Measurements from ENCODE around the gene CRB2. TPM values are rescaled to one million over a fixed set of nuclear protein-coding genes. Genes with fewer than 3 reads are reported as not detected.

CRB2 gene
- total RNA-seq, 1 donor from 2014 or later = 1.2 TPM

DNA sequence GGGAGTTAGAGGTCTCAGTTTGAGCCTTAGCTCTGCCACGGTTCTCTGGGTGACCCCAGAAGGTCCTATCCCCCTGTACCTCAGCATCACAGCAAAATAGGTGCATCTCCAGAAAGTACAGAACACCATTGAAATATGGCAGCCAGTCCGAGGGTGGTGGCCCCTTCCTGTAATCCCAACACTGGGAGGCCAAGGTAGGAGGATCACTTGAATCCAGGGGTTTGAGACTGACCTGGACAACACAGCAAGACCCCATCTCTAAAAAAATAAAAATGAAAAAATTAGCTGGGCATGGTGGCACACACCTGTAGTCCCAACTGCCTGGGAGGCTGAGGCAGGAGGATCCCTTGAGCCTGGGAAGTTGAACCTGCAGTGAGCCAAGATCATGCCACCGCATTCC lies 7.0 kb upstream of the CRB2 start:
- no peak overlapping the region for H3K4me3 Mint-ChIP-seq
- DNase-seq (no peak), ATAC-seq (ENCODE audit: low read depth) (no peak)
- CTCF ChIA-PET = interaction anchor here (0.8 to 3.8 kb wide), 20 partner anchors 9 to 358 kb away, joined by 3 to 118 read pairs (median 6); no protein-coding TSS in a partner anchor
- no peak overlapping the region for H3K27ac Mint-ChIP-seq
- intact Hi-C loops (cut with micrococcal nuclease) = loop anchor here (10.0 kb wide), 1 partner anchor 884 kb away; no protein-coding TSS in a partner anchor
- H3K36me3 Mint-ChIP-seq (ENCODE audit: low read depth) = no peaks in the 10 kb centered on the region
- H3K27me3 Mint-ChIP-seq = no peaks in the 10 kb centered on the region
- TF ChIP-seq, protein P1, sequence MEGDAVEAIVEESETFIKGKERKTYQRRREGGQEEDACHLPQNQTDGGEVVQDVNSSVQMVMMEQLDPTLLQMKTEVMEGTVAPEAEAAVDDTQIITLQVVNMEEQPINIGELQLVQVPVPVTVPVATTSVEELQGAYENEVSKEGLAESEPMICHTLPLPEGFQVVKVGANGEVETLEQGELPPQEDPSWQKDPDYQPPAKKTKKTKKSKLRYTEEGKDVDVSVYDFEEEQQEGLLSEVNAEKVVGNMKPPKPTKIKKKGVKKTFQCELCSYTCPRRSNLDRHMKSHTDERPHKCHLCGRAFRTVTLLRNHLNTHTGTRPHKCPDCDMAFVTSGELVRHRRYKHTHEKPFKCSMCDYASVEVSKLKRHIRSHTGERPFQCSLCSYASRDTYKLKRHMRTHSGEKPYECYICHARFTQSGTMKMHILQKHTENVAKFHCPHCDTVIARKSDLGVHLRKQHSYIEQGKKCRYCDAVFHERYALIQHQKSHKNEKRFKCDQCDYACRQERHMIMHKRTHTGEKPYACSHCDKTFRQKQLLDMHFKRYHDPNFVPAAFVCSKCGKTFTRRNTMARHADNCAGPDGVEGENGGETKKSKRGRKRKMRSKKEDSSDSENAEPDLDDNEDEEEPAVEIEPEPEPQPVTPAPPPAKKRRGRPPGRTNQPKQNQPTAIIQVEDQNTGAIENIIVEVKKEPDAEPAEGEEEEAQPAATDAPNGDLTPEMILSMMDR (IDR thresholded peaks at IDR 0.05) = no peak
- POLR2A ChIA-PET = interaction anchor here (1.4 to 3.0 kb wide), 3 partner anchors 10 to 265 kb away, joined by 3 to 25 read pairs (median 9); partner anchors contain the start of gene STRBP
- peaks cover 20% of the 10 kb centered on the region for H3K4me1 Mint-ChIP-seq
- no peaks in the 10 kb centered on the region for H3K9me3 Mint-ChIP-seq

DNA sequence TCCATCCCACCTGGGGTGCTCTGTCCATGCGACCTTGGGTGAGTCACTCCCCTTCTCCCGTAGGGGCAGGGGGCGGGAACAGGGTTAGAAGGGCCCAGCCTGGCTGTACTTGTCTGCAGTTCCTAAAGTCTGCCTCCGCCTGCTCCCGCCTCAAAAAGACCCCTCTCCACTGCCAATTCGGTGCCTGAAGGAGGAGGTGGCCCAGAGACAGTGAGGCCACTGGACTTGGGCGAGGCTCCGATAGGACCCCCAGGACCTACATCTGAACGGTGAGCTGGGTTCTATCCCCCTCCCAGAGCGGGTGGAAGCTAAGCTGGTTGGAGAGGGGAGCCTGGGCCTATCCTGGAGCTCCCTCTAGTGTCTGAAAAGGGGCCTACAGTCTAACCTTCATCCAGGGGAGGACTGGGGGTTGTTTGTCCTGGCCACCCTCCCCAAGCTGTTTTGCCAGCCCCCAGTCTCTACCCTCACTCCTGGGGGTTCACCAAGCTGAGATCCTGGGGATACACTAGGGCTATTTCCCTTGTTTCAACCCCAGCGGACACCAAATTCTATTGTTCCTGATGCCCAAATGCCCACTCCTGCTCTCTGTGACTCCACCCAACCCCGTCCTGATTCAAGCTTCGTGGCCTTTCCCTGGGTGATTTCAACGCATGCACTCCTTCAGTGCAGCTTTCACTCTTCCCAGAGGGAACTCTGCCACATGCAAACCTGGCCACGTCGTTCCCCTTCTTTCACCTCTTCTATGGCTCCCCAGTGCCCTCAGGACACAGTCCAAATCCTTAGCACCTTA lies 6.1 kb upstream of the CRB2 start:
- H3K36me3 Mint-ChIP-seq (ENCODE audit: low read depth) = no peaks in the 10 kb centered on the region
- peaks cover 17% of the 10 kb centered on the region for H3K4me1 Mint-ChIP-seq
- POLR2A ChIA-PET = interaction anchor here (0.6 to 3.0 kb wide), 10 partner anchors 11 to 445 kb away, joined by 3 to 25 read pairs (median 3); partner anchors contain the start of genes RC3H2 and STRBP
- TF ChIP-seq, protein P1 (IDR thresholded peaks at IDR 0.05) = no peak
- DNase-seq = peak; percentile 56
- intact Hi-C loops (cut with micrococcal nuclease) = loop anchor here (1.0 to 10.0 kb wide), 5 partner anchors 125 to 885 kb away; no protein-coding TSS in a partner anchor
- CTCF ChIA-PET = interaction anchor here (0.6 to 3.8 kb wide), 43 partner anchors 10 to 514 kb away, joined by 3 to 118 read pairs (median 4); partner anchors contain the start of genes GPR21 and ZBTB6
- no peaks in the 10 kb centered on the region for H3K27me3 Mint-ChIP-seq
- peak overlapping the region; percentile 24 for H3K4me3 Mint-ChIP-seq
- peak; percentile 92 for ATAC-seq (ENCODE audit: low read depth)
- H3K27ac Mint-ChIP-seq = peak overlapping the region; percentile 64
- no peaks in the 10 kb centered on the region for H3K9me3 Mint-ChIP-seq

DNA sequence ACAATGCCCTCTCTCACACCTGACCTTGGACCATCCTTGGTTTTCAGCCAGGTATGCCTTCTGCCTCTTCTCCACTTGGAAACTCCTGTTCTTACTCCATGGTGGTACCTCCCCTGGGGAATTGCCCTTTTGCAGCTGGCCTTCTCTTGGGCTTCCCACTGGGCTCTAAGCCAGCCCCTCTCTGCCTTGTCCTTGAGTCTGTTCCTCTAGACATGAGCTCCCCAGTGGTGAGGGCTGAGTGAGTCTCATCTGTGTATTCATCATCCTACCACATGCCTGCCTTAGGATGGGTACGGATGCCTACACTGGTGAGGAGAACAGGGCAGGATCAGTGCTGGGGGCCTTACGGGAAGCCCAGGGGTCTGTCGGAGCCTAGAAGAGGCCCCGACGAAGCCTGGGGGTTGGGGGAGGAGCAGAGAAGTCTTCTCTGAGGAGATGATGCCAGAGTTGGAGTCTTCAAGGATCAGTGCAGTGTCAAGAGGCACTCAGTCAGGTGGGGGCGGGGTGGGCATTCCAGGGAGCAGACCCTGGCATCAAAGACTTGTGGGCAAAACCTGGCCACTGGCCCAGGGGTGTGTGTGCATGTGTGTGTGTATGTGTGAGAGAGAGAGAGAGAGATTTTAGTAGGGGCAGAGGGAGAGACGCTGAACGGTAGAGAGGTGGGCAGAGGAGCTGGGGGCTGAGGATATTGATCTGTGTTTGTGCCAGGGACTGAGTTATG lies 5.2 kb upstream of the CRB2 start:
- intact Hi-C loops (cut with micrococcal nuclease) = loop anchor here (1.0 to 2.0 kb wide), 4 partner anchors 125 to 360 kb away; no protein-coding TSS in a partner anchor
- CTCF ChIA-PET = interaction anchor here (0.7 to 3.8 kb wide), 21 partner anchors 11 to 513 kb away, joined by 3 to 118 read pairs (median 6); partner anchors contain the start of gene ZBTB6
- no peak overlapping the region for H3K4me3 Mint-ChIP-seq
- H3K4me1 Mint-ChIP-seq = peaks cover 17% of the 10 kb centered on the region
- no peak for DNase-seq
- ATAC-seq (ENCODE audit: low read depth) = no peak
- H3K27ac Mint-ChIP-seq = no peak overlapping the region
- H3K27me3 Mint-ChIP-seq = no peaks in the 10 kb centered on the region
- no peaks in the 10 kb centered on the region for H3K36me3 Mint-ChIP-seq (ENCODE audit: low read depth)
- TF ChIP-seq, protein P1 (IDR thresholded peaks at IDR 0.05) = no peak
- H3K9me3 Mint-ChIP-seq = no peaks in the 10 kb centered on the region
- POLR2A ChIA-PET = interaction anchor here (0.6 to 3.0 kb wide), 8 partner anchors 12 to 519 kb away, joined by 3 to 25 read pairs (median 6); partner anchors contain the start of gene STRBP

DNA sequence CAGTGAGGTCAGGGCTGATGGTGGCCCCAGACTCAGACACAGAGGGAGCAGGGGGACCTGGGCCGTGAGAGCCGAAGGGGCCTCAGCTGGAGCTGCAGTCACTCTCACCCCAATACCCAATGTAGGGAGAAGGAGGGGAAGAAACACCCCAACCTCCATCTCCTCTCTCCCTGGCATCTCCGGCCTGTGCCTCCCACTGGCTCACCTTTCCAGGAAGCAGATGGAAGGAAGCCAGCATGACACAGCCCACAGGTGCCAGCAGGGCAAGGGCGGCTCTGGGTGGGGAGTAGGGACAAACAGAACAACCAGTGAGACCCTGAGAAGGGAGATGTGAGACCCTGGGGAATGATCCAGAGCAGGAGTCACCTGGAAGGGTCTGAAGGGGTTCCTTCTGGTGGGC lies 3.0 kb upstream of the CRB2 start:
- ATAC-seq (ENCODE audit: low read depth) = no peak
- H3K4me1 Mint-ChIP-seq = peaks cover 17% of the 10 kb centered on the region
- intact Hi-C loops (cut with micrococcal nuclease) = no loop called here
- ChIA-PET CTCF (interaction anchor here (1.3 to 2.3 kb wide), 5 partner anchors 28 to 270 kb away, joined by 3 to 20 read pairs (median 4); no protein-coding TSS in a partner anchor), POLR2A (no interaction called here)
- no peak overlapping the region for H3K27ac Mint-ChIP-seq
- TF ChIP-seq, protein P1 (IDR thresholded peaks at IDR 0.05) = no peak
- no peaks in the 10 kb centered on the region for H3K27me3 Mint-ChIP-seq
- no peaks in the 10 kb centered on the region for H3K36me3 Mint-ChIP-seq (ENCODE audit: low read depth)
- DNase-seq = no peak
- no peak overlapping the region for H3K4me3 Mint-ChIP-seq
- no peaks in the 10 kb centered on the region for H3K9me3 Mint-ChIP-seq

Data from activated B cell treated with CpG ODN at 0.5 μM for 24 hours (primary cell).